ENCODE measurements around the gene NFIX.

- TF ChIP-seq CTCF (IDR thresholded peaks at IDR 0.05) (no peak), POLR2A (IDR thresholded peaks at IDR 0.05) (no peak)
Measured at GRCh38 chr19:13032837-13033236, 37.6 kb downstream of the NFIX start.
